Adrenal gland (tissue), 12 donors: ENCODE measurements around the gene FAR2. TPM values are rescaled to one million over a fixed set of nuclear protein-coding genes. Genes with fewer than 3 reads are reported as not detected.
"Not testable (repeated sequence)": the region's sequence is repeated elsewhere in the genome, so short reads cannot be mapped to it uniquely, and the experiment has no call there.

ENCODE experiments used
- DNase-seq, 7 donors: peaks; one replicate each; pipeline ENCODE4 v3.0.0-alpha.2; 2019 to 2020
- H3K27ac ChIP-seq, 5 donors: fragments of 200-600 bp; sonication (generic) in 4 of 5; 1 replicate in 3 of 5; 2 replicates in 2 of 5; pipeline versions ENCODE4 v1.5.1 to v1.8.0; 2016 to 2020; ENCODE audit warnings: mild to moderate bottlenecking in 1 of 5
- H3K27me3 ChIP-seq: fragments of 200-600 bp; 2 replicates; pipeline ENCODE4 v1.8.0; 2021
- H3K36me3 ChIP-seq, 2 donors: fragments of 200-600 bp; replicated peaks in 1 of 2; 1 replicate in 1 of 2; 2 replicates in 1 of 2; pipeline versions ENCODE4 v1.5.1 to v1.8.0; 2018 to 2022
- H3K4me1 ChIP-seq, 2 donors: fragments of 200-600 bp; replicated peaks in 1 of 2; 1 replicate in 1 of 2; 2 replicates in 1 of 2; pipeline versions ENCODE4 v1.5.1 to v1.8.0; 2018 to 2021
- H3K4me3 ChIP-seq, 4 donors: fragments of 200-600 bp; sonication (generic) in 3 of 4; one replicate each; pipeline ENCODE4 v1.5.1; 2016 to 2018
- H3K9me3 ChIP-seq, 3 donors: fragments of 200-600 bp; sonication (generic) in 1 of 3; replicated peaks in 1 of 3; 1 replicate in 2 of 3; 2 replicates in 1 of 3; pipeline versions ENCODE4 v1.5.1 to v1.8.0; 2016 to 2021
- CTCF ChIP-seq, 6 experiments: fragments of 450-650 bp in 4 of 6; fragments of 200-600 bp in 2 of 6; sonication (generic) in 1 of 6; IDR thresholded peaks; 1 replicate in 5 of 6; 2 replicates in 1 of 6; pipeline versions ENCODE4 v1.5.1 to v1.8.0; 2016 to 2021; ENCODE audit warnings: antibody characterized with exemption in 6 of 6, mild to moderate bottlenecking in 2 of 6, moderate library complexity in 1 of 6
- POLR2A ChIP-seq, 2 donors: fragments of 450-650 bp; IDR thresholded peaks; one replicate each; pipeline ENCODE4 v1.6.1; 2017; ENCODE audit warnings: antibody characterized with exemption in 2 of 2, mild to moderate bottlenecking in 2 of 2, moderate library complexity in 1 of 2
- WGBS, 4 donors: extraction: QIAGEN DNeasy Blood & Tissue Kit in 2 of 4; methylation state at CpG; one replicate each; pipeline versions ENCODE4 v1.1.5 to v1.1.7; 2013 to 2017; 5-methylcytosine and 5-hydroxymethylcytosine counted together
- intact Hi-C, 2 donors: fragments of 100-400 bp; cut with DNase I; formaldehyde crosslinking; loops; one replicate each; pipeline versions ENCODE4 v1.14.1 to v1.15.0; 2022 to 2023
- polyA plus RNA-seq, 3 donors: library from polyadenylated mRNA; stranded (reverse); fragments of 200-250 nt in 2 of 3; fragments of 350-450 nt in 1 of 3; fragmentation: Illumina TruSeq in 1 of 3; extraction: RNeasy Lipid Tissue Mini Kit (QIAGEN cat#74804) in 1 of 3; gene quantifications; one replicate each; pipeline ENCODE4 v1.2.3, GENCODE V29; 2013 to 2014
- total RNA-seq, 9 donors: library from RNA; depleted of rRNA in 4 of 9; stranded (reverse); fragments of >200 nt in 4 of 9; fragments of 120-200 nt in 1 of 9; fragmentation: NEBNext Ultra II Directional in 1 of 9; extraction: Animal tissue kit (Norgen Biotek cat#: 25700) in 1 of 9; gene quantifications; one replicate each; pipeline versions ENCODE4 v1.1.0 to v1.2.4, GENCODE V29; 2013 to 2023
- donor health status: healthy with polysubstance abuse.
- donor health status: Bipolar disorder and iron deficiency.
- donor health status: DM: yes; HTN: yes; CAD: no.
- donor health status: DM: no; HTN: no; CAD: no.
- donor health status: DM: no; HTN: no; CAD: no.
- donor health status: DM: yes; HTN: yes; CAD: no.

Gene FAR2
- total and polyA plus RNA-seq, 12 donors: 1.9 to 10.3 (median 4.9) TPM

GRCh38 chr12:29253906-29254625 is 105.0 kb downstream of the FAR2 start:
- Histone ChIP-seq H3K27me3 (no peaks in the 10 kb centered on the region), H3K36me3 (no peaks in the 10 kb centered on the region), H3K9me3 (no peaks in the 10 kb centered on the region), H3K4me1 (no peaks in the 10 kb centered on the region), H3K27ac (no peak overlapping the region), H3K4me3 (no peak overlapping the region)
- 88 to 98% (median 94%) methylated on average over 2 of the region's 2 CpGs for WGBS, 4 donors
- DNase-seq: no peak
- intact Hi-C loops: no loop called here
- TF ChIP-seq CTCF (IDR thresholded peaks at IDR 0.05) (no peak), POLR2A (IDR thresholded peaks at IDR 0.05) (no peak)

- Histone ChIP-seq H3K27ac (no peak overlapping the region), H3K9me3 (no peaks in the 10 kb centered on the region), H3K4me3 (no peak overlapping the region), H3K27me3 (no peaks in the 10 kb centered on the region), H3K36me3 (no peaks in the 10 kb centered on the region), H3K4me1 (no peaks in the 10 kb centered on the region)
- DNase-seq: no peak
- no peak for TF ChIP-seq POLR2A (IDR thresholded peaks at IDR 0.05)
- TF ChIP-seq CTCF (IDR thresholded peaks at IDR 0.05): no peak
- intact Hi-C loops: no loop called here
Observed at GRCh38 chr12:29255042-29255441, 106.0 kb downstream of the FAR2 start.

- Histone ChIP-seq H3K27ac (no peak overlapping the region), H3K36me3 (no peaks in the 10 kb centered on the region), H3K9me3 (no peaks in the 10 kb centered on the region), H3K27me3 (no peaks in the 10 kb centered on the region), H3K4me1 (no peaks in the 10 kb centered on the region), H3K4me3 (no peak overlapping the region)
- no peak for TF ChIP-seq POLR2A (IDR thresholded peaks at IDR 0.05)
- no peak for TF ChIP-seq CTCF (IDR thresholded peaks at IDR 0.05)
- intact Hi-C loops: no loop called here
- 82 to 100% (median 94%) methylated on average over 1 to 21 of the region's 21 CpGs for WGBS, 4 donors
- no peak for DNase-seq
Observed at GRCh38 chr12:29256598-29256997, 107.5 kb downstream of the FAR2 start.

DNA sequence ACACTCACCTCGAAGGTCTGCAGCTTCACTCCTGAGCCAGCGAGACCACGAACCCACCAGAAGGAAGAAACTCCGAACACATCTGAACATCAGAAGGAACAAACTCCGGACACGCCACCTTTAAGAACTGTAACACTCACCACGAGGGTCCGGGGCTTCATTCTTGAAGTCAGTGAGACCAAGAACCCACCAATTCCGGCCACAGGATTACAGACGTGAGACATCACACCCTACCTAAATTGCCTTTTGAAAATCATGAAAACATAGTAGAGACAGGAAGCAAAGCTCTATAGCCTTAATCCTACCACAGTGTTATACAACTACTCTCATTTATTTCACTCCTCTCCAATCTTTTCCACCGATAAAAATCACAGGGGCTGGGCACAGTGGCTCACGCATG is 108.6 kb downstream of the FAR2 start:
- 81 to 89% (median 85%) methylated on average over 4 to 12 of the region's 12 CpGs for WGBS, 4 donors
- H3K4me1 ChIP-seq, intact Hi-C loops: not testable (repeated sequence)

GRCh38 chr12:29264424-29264823 is 115.3 kb downstream of the FAR2 start:
- Histone ChIP-seq H3K4me3 (no peak overlapping the region), H3K4me1 (no peaks in the 10 kb centered on the region), H3K27ac (no peak overlapping the region), H3K36me3 (no peaks in the 10 kb centered on the region), H3K27me3 (no peaks in the 10 kb centered on the region), H3K9me3 (no peaks in the 10 kb centered on the region)
- intact Hi-C loops: no loop called here
- TF ChIP-seq POLR2A (IDR thresholded peaks at IDR 0.05): no peak
- TF ChIP-seq CTCF (IDR thresholded peaks at IDR 0.05): no peak
- DNase-seq: no peak

More for the DNA sequence above, 108.6 kb downstream of the FAR2 start:
- H3K36me3 ChIP-seq, H3K4me3 ChIP-seq, H3K27me3 ChIP-seq, H3K9me3 ChIP-seq, DNase-seq, H3K27ac ChIP-seq: not testable (repeated sequence)
